Testis (tissue), 3 donors: ENCODE results near the gene SLC30A4. TPM values are rescaled to one million over a fixed set of nuclear protein-coding genes. Genes with fewer than 3 reads are reported as not detected.
A peak's percentile ranks its signal among the peaks of the same experiment; 100 is the strongest.

ENCODE experiments used
- DNase-seq: peaks from one replicate; pipeline ENCODE4 v3.0.0-alpha.2; 2019
- H3K27ac ChIP-seq, 2 donors: fragments of 200-600 bp; sonication (generic); one replicate each; pipeline ENCODE4 v1.5.1; 2019
- H3K27me3 ChIP-seq: fragments of 200-600 bp; sonication (generic); one replicate; pipeline ENCODE4 v1.5.1; 2019
- H3K36me3 ChIP-seq: fragments of 200-600 bp; sonication (generic); one replicate; pipeline ENCODE4 v1.5.1; 2017; ENCODE audit warnings: low read depth; ENCODE audit errors: missing control alignments
- H3K4me1 ChIP-seq: fragments of 200-600 bp; sonication (generic); one replicate; pipeline ENCODE4 v1.5.1; 2019
- H3K4me3 ChIP-seq, 2 donors: fragments of 200-600 bp; sonication (generic); one replicate each; pipeline ENCODE4 v1.5.1; 2017 to 2019
- H3K9me3 ChIP-seq: fragments of 200-600 bp; sonication (generic); one replicate; pipeline ENCODE4 v1.5.1; 2017
- POLR2A ChIP-seq: fragments of 450-650 bp; IDR thresholded peaks from one replicate; pipeline ENCODE4 v1.6.1; 2017; ENCODE audit warnings: antibody characterized with exemption, mild to moderate bottlenecking, moderate library complexity
- WGBS, 2 donors: methylation state at CpG; one replicate each; pipeline ENCODE4 v1.1.5; 2018; 5-methylcytosine and 5-hydroxymethylcytosine counted together
- intact Hi-C: fragments of 100-400 bp; cut with DNase I; formaldehyde crosslinking; loops from one replicate; pipeline ENCODE4 v1.15.1; 2023; ENCODE audit warnings: low total_unique reads
- polyA plus RNA-seq: library from polyadenylated mRNA; stranded (reverse); fragments of 350-450 nt; fragmentation: Illumina TruSeq; extraction: RNeasy Lipid Tissue Mini Kit (QIAGEN cat#74804); gene quantifications from one replicate; pipeline ENCODE4 v1.2.3, GENCODE V29; 2014; ENCODE audit warnings: low read depth, low replicate concordance; ENCODE audit not compliant: insufficient read depth
- total RNA-seq, 2 donors: library from RNA; depleted of rRNA; stranded (reverse); fragments of >200 nt; gene quantifications; one replicate each; pipeline ENCODE4 v1.2.3, GENCODE V29; 2016
- TF ChIP-seq, protein P1 (sequence below), 3 experiments: fragments of 450-650 bp in 2 of 3; fragments of 200-600 bp in 1 of 3; sonication (generic) in 1 of 3; IDR thresholded peaks; one replicate each; pipeline ENCODE4 v1.5.1; 2016 to 2019; ENCODE audit warnings: antibody characterized with exemption in 3 of 3, mild to moderate bottlenecking in 2 of 3, moderate library complexity in 1 of 3

The SLC30A4 gene
- total and polyA plus RNA-seq, 3 donors from 2014 or later, result 18.8 to 32.6 (median 28.1) TPM

DNA sequence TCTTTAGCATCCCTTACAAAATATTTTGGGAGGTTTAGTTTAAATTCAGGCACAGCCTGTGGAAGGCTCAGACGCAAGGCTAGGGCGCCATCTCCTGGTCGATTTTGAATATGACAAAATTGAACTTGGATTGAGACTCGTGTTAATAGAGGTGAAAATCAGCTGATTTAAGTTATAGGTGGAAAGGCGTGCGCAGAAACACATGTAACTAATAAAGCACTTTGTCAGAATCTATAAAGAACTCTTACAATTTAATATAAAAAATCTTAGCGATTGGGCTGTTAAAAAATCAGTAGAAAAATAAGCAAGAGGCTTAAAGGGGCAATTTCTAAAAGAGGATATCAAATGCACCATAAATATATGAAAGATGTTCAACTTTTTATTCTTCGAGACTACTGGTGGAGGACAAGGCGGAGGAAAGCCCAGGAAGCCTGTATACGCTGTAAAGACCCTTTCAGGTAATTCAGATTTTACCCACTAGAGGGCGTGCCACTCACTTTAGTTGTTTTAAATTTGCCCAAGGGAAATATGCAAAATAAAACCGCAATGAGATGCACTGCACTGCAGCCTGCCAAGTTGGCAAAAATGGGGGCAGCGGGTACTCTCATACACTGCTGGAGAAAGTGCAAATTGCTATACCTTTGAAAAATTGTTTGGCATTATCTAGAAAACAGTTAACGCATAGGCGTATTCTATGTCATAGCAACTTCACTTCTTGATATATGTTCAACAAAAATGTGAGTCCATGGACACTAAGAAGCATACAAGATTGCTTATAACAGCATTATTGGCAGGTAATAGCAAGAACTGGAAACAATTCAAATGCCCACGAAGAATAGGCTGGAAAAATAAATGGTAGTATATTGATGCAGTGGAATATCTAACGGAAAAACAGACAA is 64.7 kb downstream of the SLC30A4 start:
- no peaks in the 10 kb centered on the region for H3K36me3 ChIP-seq
- DNase-seq, result peak; percentile 88
- TF ChIP-seq POLR2A, result no peak
- TF ChIP-seq, protein P1, sequence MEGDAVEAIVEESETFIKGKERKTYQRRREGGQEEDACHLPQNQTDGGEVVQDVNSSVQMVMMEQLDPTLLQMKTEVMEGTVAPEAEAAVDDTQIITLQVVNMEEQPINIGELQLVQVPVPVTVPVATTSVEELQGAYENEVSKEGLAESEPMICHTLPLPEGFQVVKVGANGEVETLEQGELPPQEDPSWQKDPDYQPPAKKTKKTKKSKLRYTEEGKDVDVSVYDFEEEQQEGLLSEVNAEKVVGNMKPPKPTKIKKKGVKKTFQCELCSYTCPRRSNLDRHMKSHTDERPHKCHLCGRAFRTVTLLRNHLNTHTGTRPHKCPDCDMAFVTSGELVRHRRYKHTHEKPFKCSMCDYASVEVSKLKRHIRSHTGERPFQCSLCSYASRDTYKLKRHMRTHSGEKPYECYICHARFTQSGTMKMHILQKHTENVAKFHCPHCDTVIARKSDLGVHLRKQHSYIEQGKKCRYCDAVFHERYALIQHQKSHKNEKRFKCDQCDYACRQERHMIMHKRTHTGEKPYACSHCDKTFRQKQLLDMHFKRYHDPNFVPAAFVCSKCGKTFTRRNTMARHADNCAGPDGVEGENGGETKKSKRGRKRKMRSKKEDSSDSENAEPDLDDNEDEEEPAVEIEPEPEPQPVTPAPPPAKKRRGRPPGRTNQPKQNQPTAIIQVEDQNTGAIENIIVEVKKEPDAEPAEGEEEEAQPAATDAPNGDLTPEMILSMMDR (IDR thresholded peaks at IDR 0.05), result peak; percentile 84 to 88 (median 87)
- no peaks in the 10 kb centered on the region for H3K4me1 ChIP-seq
- H3K27ac ChIP-seq, result peak overlapping the region; percentile 53 to 69
- intact Hi-C loops, result no loop called here
- no peaks in the 10 kb centered on the region for H3K27me3 ChIP-seq
- peak overlapping the region; percentile 29 to 40 for H3K4me3 ChIP-seq
- WGBS, 2 donors, result 1% methylated on average over 17 of the region's 17 CpGs
- H3K9me3 ChIP-seq, result no peaks in the 10 kb centered on the region

DNA sequence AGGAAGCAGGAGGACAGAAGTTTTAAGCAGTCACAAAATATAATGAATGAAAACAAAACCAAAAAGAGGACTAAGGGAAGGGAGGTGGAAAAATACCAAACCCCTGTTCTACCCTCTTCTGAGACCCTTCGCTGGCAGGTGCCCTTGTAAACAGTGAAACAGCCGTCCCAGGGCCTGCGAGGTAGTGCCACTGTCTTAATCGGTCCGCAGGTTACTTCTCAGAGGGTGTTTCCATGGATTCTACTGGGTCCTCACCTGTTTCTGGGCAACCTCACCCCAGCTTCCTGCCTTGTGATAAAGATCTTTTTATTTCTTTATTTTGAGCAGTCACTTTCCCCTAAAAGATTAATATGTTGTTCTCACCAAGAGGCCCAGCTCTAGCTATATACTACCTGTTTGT is 65.3 kb downstream of the SLC30A4 start:
- H3K27ac ChIP-seq, result no peak overlapping the region
- no peaks in the 10 kb centered on the region for H3K36me3 ChIP-seq
- H3K4me3 ChIP-seq, result peak overlapping the region in 1 of 2 donors; percentile 40
- DNase-seq, result no peak
- H3K9me3 ChIP-seq, result no peaks in the 10 kb centered on the region
- 16 to 22% methylated on average over 5 of the region's 5 CpGs for WGBS, 2 donors
- H3K4me1 ChIP-seq, result no peaks in the 10 kb centered on the region
- intact Hi-C loops, result no loop called here
- H3K27me3 ChIP-seq, result no peaks in the 10 kb centered on the region
- no peak for TF ChIP-seq POLR2A
- TF ChIP-seq, protein P1 (IDR thresholded peaks at IDR 0.05), result no peak

DNA sequence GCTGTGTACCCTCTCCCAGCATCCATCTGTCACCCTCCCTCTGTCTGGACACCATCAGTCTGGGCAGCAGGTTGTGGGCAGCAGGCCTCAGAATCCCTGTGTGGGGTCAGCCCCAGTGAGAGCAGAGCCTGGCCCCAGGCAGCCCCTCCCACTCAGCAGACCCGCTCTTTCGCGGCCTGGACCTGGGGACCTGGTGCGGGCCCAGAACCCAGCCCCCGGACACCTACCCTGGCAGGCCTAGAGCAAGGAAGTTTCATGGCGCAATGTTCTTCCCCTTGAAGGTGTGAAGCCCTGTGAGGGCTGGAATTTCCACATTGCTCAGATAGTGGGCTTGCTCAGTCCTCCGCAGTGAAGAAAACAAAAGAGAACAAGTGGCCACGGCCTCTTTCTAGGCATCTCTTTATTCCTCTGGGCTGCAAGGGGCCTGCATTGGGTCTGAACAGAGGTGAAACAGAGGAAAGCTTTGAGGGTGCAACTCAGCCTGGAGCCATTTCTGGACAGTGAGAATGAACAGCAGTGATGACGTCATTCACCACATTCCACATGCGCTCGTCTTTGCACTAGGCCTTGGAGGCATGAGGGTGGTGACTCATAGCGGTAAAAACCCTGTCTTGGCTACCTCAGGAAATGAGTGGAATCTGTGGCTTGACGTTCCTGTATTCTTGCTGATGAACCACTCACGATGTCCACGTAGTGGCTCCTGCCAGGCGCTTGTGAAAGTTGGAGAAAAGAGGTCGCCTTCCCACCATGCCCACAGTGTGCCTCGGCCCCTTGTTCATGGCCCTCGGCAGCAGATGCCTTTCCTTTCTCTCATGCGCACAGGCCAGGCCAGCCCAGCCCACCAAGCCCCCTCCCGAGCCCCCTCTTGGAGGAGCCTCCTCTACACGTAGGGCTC is 66.1 kb downstream of the SLC30A4 start:
- WGBS, 2 donors, result 52 to 60% methylated on average over 15 to 22 of the region's 22 CpGs
- no peaks in the 10 kb centered on the region for H3K27me3 ChIP-seq
- peak; percentile 62 for DNase-seq
- H3K27ac ChIP-seq, result no peak overlapping the region
- no peaks in the 10 kb centered on the region for H3K4me1 ChIP-seq
- H3K36me3 ChIP-seq, result no peaks in the 10 kb centered on the region
- H3K9me3 ChIP-seq, result no peaks in the 10 kb centered on the region
- intact Hi-C loops, result no loop called here
- TF ChIP-seq POLR2A, result no peak
- TF ChIP-seq, protein P1 (IDR thresholded peaks at IDR 0.05), result no peak
- no peak overlapping the region for H3K4me3 ChIP-seq

GRCh38 chr15:45454814-45455213 is 67.7 kb downstream of the SLC30A4 start:
- intact Hi-C loops, result no loop called here

More at GRCh38 chr15:45454814-45455213, 67.7 kb downstream of the SLC30A4 start:
- no peaks in the 10 kb centered on the region for H3K27me3 ChIP-seq
- no peak overlapping the region for H3K27ac ChIP-seq
- no peak overlapping the region for H3K4me3 ChIP-seq
- H3K4me1 ChIP-seq, result no peaks in the 10 kb centered on the region
- TF ChIP-seq, protein P1 (IDR thresholded peaks at IDR 0.05), result no peak
- no peak for TF ChIP-seq POLR2A
- H3K36me3 ChIP-seq, result no peaks in the 10 kb centered on the region
- H3K9me3 ChIP-seq, result no peaks in the 10 kb centered on the region
- DNase-seq, result peak; percentile 53
- WGBS, 2 donors, result 72 to 76% methylated on average over 8 of the region's 8 CpGs
